Panc1 (cell line): Measurements from ENCODE around the gene RHD.

Source experiments
- CTCF ChIP-seq: fragments of 450-650 bp; IDR thresholded peaks from 2 replicates; pipeline ENCODE4 v1.5.1; 2017; ENCODE audit warnings: mild to moderate bottlenecking
- POLR2AphosphoS5 ChIP-seq: IDR thresholded peaks from 2 replicates; pipeline ENCODE4 v1.6.1; 2012; ENCODE audit warnings: mild to moderate bottlenecking, low read depth, low read length, moderate library complexity
- SIN3A ChIP-seq: IDR thresholded peaks from 2 replicates; pipeline ENCODE4 v1.6.1; 2012; ENCODE audit warnings: low read depth, mild to moderate bottlenecking, low read length, moderate library complexity, borderline replicate concordance; ENCODE audit not compliant: insufficient read depth
- TCF7L2 ChIP-seq: IDR thresholded peaks from 2 replicates; pipeline ENCODE4 v1.6.1; 2011; ENCODE audit warnings: mild to moderate bottlenecking, low read depth, low read length, inconsistent platforms

DNA sequence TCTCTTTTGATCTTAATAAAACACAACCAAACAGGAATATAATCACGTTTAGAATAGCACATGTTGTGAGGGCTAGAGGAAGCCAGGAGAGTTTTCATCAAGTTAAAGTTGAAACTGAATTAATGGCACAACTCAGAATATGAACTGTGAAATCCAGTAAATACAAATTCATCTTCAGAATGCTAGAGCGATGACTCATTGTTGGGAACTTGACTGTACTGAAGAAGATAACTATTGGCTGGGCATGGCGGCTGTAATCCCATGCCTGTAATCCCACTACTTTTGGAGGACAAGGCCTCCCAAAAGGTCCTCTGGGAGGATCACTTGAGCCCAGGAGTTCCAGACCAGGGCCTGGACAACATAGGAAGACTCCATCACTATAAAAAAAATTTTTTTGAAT lies 48.8 kb upstream of the RHD start:
- TF ChIP-seq CTCF (no peak), POLR2AphosphoS5 (no peak), TCF7L2 (no peak), SIN3A (no peak)
